AG09319 (cell line): ENCODE data around the gene CDH19.

Experiments
- DNase-seq: peaks from one replicate; pipeline ENCODE4 v3.0.0-alpha.2; 2010; ENCODE audit warnings: low read depth; ENCODE audit errors: extremely low read depth
- TF ChIP-seq, protein P1 (sequence below): IDR thresholded peaks from 2 replicates; pipeline ENCODE4 v1.5.1; 2011; ENCODE audit warnings: low read depth, mild to moderate bottlenecking, inconsistent platforms, low read length, moderate library complexity

Gene CDH19, protein sequence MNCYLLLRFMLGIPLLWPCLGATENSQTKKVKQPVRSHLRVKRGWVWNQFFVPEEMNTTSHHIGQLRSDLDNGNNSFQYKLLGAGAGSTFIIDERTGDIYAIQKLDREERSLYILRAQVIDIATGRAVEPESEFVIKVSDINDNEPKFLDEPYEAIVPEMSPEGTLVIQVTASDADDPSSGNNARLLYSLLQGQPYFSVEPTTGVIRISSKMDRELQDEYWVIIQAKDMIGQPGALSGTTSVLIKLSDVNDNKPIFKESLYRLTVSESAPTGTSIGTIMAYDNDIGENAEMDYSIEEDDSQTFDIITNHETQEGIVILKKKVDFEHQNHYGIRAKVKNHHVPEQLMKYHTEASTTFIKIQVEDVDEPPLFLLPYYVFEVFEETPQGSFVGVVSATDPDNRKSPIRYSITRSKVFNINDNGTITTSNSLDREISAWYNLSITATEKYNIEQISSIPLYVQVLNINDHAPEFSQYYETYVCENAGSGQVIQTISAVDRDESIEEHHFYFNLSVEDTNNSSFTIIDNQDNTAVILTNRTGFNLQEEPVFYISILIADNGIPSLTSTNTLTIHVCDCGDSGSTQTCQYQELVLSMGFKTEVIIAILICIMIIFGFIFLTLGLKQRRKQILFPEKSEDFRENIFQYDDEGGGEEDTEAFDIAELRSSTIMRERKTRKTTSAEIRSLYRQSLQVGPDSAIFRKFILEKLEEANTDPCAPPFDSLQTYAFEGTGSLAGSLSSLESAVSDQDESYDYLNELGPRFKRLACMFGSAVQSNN

DNA sequence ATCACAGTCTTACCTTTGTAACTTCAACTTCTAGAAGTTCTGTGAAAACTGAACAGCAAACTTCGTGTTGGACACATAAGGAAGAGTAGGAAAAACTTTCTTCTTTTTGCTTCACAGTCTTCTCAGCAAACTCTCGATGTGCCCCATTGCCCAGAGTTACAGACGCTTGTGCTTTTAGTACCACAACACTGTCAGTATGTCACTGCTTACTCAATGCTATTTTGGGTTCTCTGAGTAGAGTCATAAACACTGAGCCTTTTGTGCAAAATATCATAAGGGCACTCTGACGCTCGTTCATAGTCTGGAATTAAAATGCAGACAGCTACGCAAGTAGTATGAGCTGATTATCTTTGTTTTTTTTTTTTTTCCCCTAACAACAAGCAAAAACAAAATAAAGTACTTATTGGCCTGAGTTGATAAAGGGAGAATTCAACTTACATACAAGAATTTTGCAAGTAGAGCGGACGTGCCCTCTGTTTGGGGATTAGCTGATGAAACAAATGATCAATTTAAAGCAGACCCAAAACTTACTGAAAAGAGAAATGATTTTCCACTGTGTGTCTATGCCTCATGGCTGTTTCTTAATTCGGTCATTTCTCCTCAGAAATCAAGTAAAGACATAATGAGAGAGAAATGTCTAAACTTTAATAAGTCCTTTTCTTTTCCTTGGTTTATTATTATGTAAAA is at the start of gene CDH19:
Gene CDH19 (minus strand): TSS at position 150 of the 687 bp plus-strand sequence. CDS start 31,886 bp downstream, outside the sequence.
- TF ChIP-seq, protein P1, sequence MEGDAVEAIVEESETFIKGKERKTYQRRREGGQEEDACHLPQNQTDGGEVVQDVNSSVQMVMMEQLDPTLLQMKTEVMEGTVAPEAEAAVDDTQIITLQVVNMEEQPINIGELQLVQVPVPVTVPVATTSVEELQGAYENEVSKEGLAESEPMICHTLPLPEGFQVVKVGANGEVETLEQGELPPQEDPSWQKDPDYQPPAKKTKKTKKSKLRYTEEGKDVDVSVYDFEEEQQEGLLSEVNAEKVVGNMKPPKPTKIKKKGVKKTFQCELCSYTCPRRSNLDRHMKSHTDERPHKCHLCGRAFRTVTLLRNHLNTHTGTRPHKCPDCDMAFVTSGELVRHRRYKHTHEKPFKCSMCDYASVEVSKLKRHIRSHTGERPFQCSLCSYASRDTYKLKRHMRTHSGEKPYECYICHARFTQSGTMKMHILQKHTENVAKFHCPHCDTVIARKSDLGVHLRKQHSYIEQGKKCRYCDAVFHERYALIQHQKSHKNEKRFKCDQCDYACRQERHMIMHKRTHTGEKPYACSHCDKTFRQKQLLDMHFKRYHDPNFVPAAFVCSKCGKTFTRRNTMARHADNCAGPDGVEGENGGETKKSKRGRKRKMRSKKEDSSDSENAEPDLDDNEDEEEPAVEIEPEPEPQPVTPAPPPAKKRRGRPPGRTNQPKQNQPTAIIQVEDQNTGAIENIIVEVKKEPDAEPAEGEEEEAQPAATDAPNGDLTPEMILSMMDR, result no peak
- no peak for DNase-seq

DNA sequence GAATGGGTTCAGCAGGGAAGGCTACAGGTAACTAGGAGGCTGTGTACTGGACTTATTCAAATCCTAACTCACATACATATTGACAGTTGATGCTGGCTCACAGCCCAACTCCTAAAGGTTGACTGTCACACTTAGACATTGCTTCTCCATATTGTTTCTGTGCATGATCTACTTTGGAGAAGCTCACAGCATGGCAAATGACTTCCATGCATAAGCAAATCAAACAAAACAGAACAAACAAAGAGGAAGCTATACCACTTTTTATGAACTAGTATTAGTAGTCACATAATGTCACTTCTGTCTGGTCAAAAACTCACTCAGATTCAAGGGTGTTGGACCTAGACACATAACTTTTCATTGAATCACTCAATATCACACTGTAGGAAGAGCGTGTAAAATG is 43.8 kb upstream of the CDH19 start:
- TF ChIP-seq, protein P1, result no peak
- DNase-seq, result no peak

DNA sequence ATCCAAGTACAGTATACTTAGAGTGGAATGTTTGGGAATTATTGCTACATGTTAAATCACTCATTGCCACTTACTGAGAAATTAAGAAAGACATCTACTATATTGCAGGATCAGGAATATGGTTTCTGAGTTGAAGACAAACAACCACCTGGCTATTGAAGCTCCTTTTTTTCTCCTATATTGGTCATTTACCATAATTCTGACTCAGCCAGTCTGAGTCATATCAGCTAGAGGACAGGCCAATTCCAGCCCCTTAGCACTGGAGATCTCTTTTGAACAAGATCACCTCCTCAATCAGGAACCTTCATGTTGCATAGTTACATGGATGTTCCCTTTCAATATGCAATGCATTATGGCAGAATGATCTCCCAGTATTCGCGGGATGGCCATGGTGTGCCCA is 42.7 kb upstream of the CDH19 start:
- TF ChIP-seq, protein P1, result no peak
- no peak for DNase-seq

DNA sequence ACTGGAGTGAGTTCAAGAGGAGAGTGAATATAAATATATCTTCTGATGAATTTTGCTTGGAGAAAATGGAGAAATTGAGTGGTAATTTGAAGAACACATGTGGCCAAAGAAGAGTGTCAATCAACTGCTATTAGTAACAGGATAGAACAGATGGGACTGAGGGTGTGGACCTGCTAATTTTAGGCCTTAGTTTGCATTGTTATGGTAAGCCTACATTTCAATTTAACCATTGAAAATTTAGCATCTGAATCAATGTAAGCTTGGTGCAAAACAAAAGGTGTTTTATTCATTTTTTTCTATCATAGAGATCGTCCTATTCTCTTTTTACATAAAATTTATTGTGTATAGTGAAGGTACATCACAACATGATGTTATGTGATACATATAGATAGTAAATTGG is 42.1 kb upstream of the CDH19 start:
- no peak for DNase-seq
- TF ChIP-seq, protein P1, result no peak

DNA sequence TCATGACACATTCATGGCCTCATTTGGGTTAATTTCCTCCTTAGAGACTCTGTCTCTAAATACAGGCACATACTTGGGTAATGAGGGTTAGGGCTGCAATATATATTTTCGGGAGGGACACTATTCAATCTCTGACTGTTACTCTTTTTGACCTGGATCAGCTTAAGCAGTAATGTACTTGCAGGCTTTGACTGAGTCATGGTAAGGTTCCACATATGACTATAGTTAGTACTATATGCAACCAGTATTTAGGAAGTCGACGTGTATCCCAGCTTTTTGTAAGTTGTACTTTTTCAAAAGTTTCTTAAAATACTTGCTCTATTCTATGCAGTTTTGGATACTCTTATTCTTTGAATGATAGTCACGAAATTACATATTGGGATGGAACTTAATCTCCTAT is 37.2 kb upstream of the CDH19 start:
- no peak for DNase-seq
- TF ChIP-seq, protein P1, result no peak

DNA sequence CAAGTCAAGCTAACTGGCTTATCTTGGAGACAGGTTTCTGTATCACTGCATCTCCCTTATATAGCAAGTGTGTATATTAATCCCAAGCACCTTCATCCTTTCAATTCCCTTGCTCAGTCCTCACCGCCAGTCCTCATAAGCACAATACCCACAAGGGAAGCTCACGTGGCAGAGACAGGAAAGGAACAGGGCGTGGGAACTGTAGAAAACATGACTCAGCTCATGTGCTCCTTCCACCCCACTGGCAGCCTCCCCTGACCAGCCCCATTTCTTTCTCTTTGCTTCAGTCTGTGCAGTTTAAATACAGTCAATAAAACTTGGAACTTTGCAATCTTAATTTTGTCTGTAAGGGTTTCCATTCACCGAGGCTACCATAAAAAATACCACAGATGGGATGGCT is 36.5 kb upstream of the CDH19 start:
- DNase-seq, result no peak
- TF ChIP-seq, protein P1, result no peak
